Urothelium cell line (cell line): ENCODE results near the gene MYH9.
A peak's percentile ranks its signal among the peaks of the same experiment; 100 is the strongest.

Source experiments
- DNase-seq: peaks from one replicate; pipeline ENCODE4 v3.0.0; 2011; ENCODE audit warnings: low spot score, mixed read lengths
- FAIRE-seq: peaks from 2 replicates; lab custom pipeline; 2011; peaks lifted over from hg19 to GRCh38; lab: Jason Lieb, UNC

MYH9 gene

GRCh38 chr22:36333644-36334043 is 54.1 kb downstream of the MYH9 start:
- DNase-seq (no peak), FAIRE-seq (no peak)

GRCh38 chr22:36332623-36333332 is 55.0 kb downstream of the MYH9 start:
- FAIRE-seq (peak; percentile 37), DNase-seq (peak; percentile 85)

- FAIRE-seq = no peak
- DNase-seq = no peak
These were observed 55.7 kb downstream of the MYH9 start for GRCh38 chr22:36331912-36332622.

DNA sequence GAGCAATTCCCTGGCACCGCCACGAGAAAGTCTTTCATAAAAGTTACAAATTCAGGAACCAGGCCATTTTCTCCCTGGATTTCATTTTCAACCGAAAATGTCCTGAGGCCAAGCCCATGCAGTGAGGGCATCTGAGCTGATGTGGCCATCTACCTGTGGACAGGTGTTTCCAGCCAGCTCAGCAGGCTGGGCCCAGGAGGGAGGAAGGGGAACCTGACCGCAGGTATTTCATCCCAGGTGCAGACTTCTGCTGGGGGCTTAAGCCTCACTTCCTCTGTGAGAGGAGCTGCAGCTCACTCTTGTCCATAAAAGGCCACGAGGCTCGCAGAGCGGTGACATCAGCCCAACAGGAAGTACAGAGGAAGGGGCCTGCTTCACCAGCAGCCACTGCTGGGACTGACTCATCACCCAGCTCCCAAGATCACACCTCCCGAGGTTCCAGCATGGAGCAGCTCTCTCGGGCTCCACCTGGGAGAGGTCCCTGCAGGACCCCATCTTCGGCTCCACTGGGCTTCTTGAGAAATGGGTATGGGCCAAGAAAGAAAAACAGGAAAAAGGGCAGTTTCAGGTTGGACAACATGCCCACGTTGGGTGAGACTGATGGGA is 56.4 kb downstream of the MYH9 start:
- DNase-seq (peak; percentile 93), FAIRE-seq (peak; percentile 68)

DNA sequence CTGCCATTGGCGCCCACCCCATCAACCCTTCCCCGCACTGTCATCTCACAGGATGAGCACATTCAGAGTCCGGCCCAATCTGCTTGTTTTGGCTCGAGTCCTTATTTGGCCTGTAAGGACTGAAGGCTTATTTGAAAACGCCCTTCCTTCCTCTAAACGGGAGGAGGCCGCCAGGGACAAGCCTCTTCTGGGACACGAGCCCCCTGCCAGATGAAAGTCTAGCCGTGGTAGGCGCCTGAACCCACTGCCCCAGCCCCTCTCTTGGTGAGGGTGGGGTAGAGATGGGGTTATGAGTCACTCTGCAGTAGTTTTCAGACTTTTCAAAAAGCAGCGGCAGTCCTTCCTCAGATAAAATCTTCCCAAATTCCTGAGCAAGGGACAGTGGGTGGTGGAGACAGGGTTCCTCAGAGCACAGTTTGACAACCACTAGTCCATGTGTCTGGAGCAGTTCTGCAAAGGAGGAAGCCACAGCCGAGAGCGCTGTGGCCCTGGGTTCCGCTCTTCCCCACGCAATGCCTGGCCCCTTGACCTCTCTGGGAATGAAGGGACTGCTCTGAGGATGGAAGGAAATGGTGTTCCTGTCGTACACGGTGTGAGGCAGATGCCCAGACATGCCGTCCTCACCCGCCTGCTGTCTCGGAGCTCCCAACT is 57.0 kb downstream of the MYH9 start:
- DNase-seq (no peak), FAIRE-seq (no peak)

DNA sequence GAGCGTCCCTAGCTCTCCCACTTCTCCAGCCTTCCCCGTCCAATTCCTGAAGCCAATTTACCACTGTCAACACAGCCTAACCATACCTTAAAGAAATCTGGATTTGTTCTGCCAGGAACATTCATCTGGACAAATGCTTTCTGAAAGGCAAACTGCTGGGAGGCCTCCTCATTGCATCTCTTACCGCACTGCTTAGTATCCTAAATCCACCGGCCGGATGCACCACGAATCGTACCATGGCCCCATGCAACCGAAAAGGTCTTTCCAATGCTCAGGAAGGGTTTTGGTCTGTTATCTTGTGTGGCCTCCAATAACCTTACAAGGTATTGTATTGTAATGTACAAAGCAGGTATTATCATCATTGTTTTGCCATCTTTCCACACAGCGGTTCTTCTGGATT is 57.6 kb downstream of the MYH9 start:
- DNase-seq (no peak), FAIRE-seq (no peak)

DNA sequence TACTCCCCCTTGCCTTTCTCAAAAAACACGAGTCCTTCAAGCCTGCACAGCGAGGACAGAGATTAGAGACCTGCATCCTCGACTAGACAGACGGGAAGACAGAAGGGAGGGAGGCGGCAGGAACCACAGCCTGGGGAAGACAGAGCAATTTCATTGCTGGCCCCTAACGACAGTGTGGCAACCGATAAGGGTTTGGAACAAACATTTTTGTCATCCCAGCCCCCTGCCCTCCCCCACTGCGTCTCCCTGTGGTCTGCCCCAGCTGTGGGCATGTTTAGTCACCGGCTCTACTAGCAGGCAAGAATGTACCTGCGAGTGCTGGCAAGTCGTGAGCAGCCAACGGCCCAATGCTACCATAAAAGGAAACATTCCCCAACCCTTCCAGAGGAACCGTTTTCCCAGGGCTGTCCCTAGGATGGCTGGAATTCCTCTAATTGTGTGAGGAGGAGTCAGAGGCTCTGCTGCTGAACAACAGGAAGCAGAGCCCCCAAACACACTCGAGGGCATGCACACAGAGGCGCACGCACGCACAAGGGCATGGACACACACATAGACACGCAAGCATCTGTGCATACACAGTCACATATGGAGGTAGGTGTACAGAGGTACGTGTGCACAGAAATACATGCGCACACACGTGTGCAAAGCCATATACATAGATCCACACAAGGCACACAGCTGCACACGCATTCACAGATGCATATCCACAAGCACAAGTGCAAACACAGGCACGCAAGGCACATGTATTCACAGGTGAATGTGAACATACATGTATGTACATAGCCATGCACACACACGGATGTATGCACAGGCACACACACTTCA is 58.3 kb downstream of the MYH9 start:
- FAIRE-seq (peak; percentile 96), DNase-seq (peak; percentile 93)

GRCh38 chr22:36328635-36329253 is 59.0 kb downstream of the MYH9 start:
- peak; percentile 73 for DNase-seq
- peak; percentile 40 for FAIRE-seq

DNA sequence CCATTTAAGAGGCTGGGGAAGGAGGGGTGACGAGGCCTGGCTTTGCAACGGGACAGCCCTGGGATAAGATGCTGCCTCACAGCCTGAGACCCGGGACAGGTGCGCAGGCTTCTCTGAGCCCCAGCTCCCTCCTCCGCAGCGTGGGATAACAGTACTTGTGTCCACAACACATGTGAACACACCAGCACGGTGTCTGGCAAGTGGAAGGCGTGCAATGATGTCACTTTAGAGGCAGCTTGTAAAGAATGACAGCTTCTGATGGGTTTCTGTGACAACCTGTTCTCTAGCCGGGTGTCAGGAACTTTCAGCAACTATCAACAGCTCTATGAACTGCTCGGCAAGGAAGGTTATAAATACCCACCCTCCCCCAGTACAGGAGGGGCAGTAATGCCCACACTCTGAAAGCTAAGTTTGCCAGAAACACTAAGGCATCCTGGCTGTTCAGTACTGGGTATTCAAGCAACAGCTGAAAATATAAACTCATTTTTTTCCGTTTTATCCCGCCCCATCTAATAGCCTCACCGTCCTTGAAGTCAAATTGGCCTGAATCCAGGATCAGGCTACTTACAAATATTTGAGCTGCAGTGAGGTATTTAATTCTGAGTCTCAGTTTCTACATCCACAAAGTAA is 59.7 kb downstream of the MYH9 start:
- no peak for FAIRE-seq
- DNase-seq = no peak

DNA sequence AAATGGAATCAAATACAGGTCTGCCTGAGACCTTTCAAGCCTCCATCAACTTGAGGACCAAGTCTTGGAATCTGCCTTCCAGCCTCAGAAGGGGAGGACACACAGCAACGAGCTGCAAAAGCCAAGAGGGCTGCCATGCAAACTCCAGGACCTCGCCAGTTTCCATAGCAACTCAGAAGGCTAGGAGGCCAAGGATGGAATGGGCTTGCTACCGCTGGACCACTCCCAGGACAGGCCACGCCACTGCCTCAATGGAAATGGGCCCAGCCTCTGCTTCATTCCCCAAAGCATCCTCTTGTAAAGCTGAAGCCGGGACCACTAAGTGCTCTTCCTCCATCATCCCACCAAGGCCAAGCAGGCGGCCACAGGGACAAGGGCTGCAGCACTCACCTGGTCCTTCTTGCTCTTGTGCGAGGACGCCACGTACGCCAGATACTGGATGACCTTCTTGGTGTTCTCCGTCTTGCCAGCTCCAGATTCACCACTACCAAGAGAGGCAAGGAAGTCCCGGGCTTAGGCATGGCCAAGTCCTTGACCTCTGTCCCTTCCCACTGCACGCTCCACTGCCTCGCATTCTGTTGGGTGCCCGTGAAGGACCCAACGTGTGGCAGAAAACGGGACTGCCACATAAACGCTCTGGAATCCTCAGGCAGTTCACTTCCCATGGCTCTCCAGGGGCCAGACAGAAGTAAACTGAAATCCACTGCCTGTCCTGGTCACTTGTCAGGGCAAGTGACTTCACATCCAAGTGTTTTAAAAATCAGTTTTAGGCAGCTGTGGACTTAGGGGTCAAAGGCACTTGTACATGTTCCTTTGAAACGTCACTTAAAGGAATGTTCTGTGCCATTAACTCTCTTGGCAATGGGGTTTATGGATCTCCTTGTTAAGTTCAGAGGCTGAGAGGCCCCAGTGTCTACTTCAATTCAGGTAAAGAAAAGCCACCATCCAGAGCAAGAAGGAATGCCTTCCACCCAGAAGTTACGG is 61.3 kb downstream of the MYH9 start:
- FAIRE-seq (no peak), DNase-seq (no peak)

- DNase-seq (no peak), FAIRE-seq (peak; percentile 48)
These were observed 62.4 kb downstream of the MYH9 start for GRCh38 chr22:36325154-36326031.

DNA sequence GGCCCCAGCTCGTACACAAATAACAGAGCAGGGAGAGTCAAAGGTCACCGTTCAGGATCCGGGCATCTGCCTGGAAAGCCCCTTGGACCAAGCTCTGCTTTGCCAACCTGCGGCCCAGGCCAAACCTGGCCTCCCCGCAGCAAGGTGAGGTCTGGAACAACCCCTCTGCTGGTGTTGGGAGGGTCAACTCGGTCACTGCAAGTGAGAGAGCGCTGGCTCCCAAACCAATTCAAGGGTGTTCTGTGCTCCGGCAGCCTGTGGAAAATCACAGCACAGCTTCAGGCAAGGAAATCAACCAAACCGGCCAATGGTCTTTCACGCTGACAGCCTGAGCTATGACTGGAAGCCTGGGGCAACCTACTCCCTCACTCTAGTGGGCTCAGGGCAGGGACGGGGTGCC is 63.4 kb downstream of the MYH9 start:
- DNase-seq (no peak), FAIRE-seq (peak; percentile 27)

- no peak for DNase-seq
- no peak for FAIRE-seq
These were observed 63.9 kb downstream of the MYH9 start for GRCh38 chr22:36323855-36324331.

DNA sequence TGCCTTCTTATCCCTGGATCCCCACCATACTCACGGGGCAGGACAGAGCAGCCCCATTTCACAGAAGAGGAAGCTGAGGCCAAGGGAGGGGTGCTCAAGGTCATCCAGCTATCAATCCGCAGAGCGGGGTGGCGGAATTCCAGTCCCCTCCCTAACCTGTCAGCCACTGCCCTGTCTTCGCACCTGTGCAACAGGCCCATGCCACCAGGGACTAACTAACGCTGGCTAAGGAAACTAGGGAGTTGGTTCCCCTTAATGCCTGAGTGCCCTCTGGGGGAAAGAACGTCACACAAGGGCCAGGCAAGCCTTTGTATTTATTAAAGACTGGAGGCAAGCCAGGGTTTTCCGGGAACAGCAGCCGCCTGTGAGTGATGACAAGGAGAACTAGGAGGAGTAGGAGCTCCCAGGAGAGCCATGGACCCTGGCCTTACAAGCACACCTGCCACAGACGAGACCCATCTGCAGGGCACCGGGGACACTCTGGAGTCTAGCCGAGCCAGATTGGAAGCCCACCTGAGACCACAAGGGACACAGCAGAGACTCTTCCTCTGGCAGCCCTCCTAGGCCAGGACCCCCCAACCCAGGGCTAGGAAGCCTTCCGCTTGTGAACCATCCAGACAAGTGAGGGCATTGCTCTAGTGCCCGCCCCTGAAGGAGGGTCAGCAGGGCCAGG is 64.4 kb downstream of the MYH9 start:
- no peak for DNase-seq

GRCh38 chr22:36322602-36322915 is 65.2 kb downstream of the MYH9 start:
- FAIRE-seq = no peak
- no peak for DNase-seq

More for the DNA sequence above, 64.4 kb downstream of the MYH9 start:
- peak; percentile 30 for FAIRE-seq

DNA sequence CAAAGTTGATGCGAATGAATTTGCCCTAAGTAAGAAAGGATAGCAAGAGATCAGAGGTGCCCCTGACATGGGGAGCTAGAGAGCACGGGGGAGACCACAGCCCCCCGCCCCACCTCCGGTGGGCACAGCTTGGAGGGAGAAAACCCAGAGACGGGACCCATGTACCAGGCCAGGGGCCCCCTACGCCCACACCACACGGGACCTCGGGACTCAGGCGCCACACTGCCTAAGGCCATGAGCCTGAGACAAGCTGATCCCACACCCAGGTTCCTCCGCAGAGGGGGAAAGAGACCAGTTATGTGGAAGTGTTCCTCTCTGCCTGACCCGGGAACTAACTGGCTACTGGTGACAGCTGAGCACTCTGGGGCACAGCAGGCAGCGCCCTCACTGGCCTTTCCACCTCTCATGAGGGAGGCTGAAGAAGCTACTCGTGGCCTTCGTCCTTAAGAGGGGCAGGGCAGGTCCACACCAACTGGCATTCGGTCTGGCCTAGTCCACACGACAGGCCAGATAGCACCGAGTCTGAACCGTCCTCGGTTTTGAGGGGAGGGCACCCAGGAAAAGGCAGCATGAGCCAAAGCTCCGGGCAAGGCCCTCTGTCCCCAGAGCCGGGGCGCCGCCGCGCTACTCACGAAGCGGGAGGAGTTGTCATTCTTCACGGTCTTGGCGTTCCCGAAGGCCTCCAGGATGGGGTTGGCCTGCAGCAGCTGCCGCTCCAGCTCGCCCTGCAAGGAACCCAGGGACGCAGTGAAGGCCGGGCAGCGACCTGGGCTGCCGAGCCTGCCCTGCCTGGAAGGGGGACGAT is 65.8 kb downstream of the MYH9 start:
- DNase-seq (no peak), FAIRE-seq (peak; percentile 65)
